Peyer's patch (tissue), 4 donors: ENCODE data around the gene ADM2.

ENCODE experiments used
- CTCF ChIP-seq, 6 experiments: fragments of 450-650 bp in 4 of 6; fragments of 200-600 bp in 2 of 6; sonication (generic) in 1 of 6; IDR thresholded peaks; one replicate each; pipeline ENCODE4 v1.5.1; 2017 to 2019; ENCODE audit warnings: antibody characterized with exemption in 6 of 6, mild to moderate bottlenecking in 3 of 6, moderate library complexity in 1 of 6
- POLR2A ChIP-seq, 2 donors: fragments of 450-650 bp; IDR thresholded peaks; one replicate each; pipeline ENCODE4 v1.5.1; 2017; ENCODE audit warnings: antibody characterized with exemption in 2 of 2, mild to moderate bottlenecking in 2 of 2, moderate library complexity in 2 of 2

GRCh38 chr22:50517495-50518260 lies 36.3 kb downstream of the ADM2 start:
- TF ChIP-seq POLR2A (IDR thresholded peaks at IDR 0.05) (no peak), CTCF (IDR thresholded peaks at IDR 0.05) (no peak)
